ENCODE measurements around the gene S100A8.

Gene S100A8

GRCh38 chr1:153392822-153393221 lies 1.9 kb upstream of the S100A8 start:
- H3K36me3 ChIP-seq (ENCODE audit: control insufficient read depth in 2 of 2, insufficient read depth in 2 of 2, low read length in 2 of 2) = no peaks in the 10 kb centered on the region
- H3K4me3 ChIP-seq (ENCODE audit: low read length in 2 of 2) = no peak overlapping the region
- peaks cover 0 to 1% of the 10 kb centered on the region in 2 donors for H3K27me3 ChIP-seq (ENCODE audit: control insufficient read depth in 2 of 2, insufficient read depth in 2 of 2, low read length in 2 of 2)
- H3K27ac ChIP-seq (ENCODE audit: low read depth in 2 of 2, low read length in 2 of 2) = no peak overlapping the region
- no peaks in the 10 kb centered on the region for H3K4me1 ChIP-seq (ENCODE audit: control insufficient read depth in 2 of 2, insufficient read depth in 2 of 2, low read length in 2 of 2)
- no peaks in the 10 kb centered on the region for H3K9me3 ChIP-seq (ENCODE audit: control insufficient read depth in 2 of 2, low read length in 2 of 2)
- no peak overlapping the region for H3K9ac ChIP-seq (ENCODE audit: low read depth in 1 of 2, low read length in 2 of 2)

- H3K36me3 ChIP-seq (ENCODE audit: control insufficient read depth in 2 of 2, insufficient read depth in 2 of 2, low read length in 2 of 2) = no peaks in the 10 kb centered on the region
- no peak overlapping the region for H3K9ac ChIP-seq (ENCODE audit: low read depth in 1 of 2, low read length in 2 of 2)
- no peaks in the 10 kb centered on the region for H3K4me1 ChIP-seq (ENCODE audit: control insufficient read depth in 2 of 2, insufficient read depth in 2 of 2, low read length in 2 of 2)
- H3K27ac ChIP-seq (ENCODE audit: low read depth in 2 of 2, low read length in 2 of 2) = no peak overlapping the region
- no peaks in the 10 kb centered on the region for H3K9me3 ChIP-seq (ENCODE audit: control insufficient read depth in 2 of 2, low read length in 2 of 2)
- H3K4me3 ChIP-seq (ENCODE audit: low read length in 2 of 2) = no peak overlapping the region
- H3K27me3 ChIP-seq (ENCODE audit: control insufficient read depth in 2 of 2, insufficient read depth in 2 of 2, low read length in 2 of 2) = peaks cover 0 to 1% of the 10 kb centered on the region in 2 donors
Observed at GRCh38 chr1:153392258-153392657, 1.4 kb upstream of the S100A8 start.

GRCh38 chr1:153389973-153390879 lies 647 bp downstream of the S100A8 start:
- no peaks in the 10 kb centered on the region for H3K36me3 ChIP-seq (ENCODE audit: control insufficient read depth in 2 of 2, insufficient read depth in 2 of 2, low read length in 2 of 2)
- no peaks in the 10 kb centered on the region for H3K9me3 ChIP-seq (ENCODE audit: control insufficient read depth in 2 of 2, low read length in 2 of 2)
- H3K4me1 ChIP-seq (ENCODE audit: control insufficient read depth in 2 of 2, insufficient read depth in 2 of 2, low read length in 2 of 2) = no peaks in the 10 kb centered on the region
- H3K27ac ChIP-seq (ENCODE audit: low read depth in 2 of 2, low read length in 2 of 2) = no peak overlapping the region
- H3K27me3 ChIP-seq (ENCODE audit: control insufficient read depth in 2 of 2, insufficient read depth in 2 of 2, low read length in 2 of 2) = peaks cover 0 to 1% of the 10 kb centered on the region in 2 donors
- no peak overlapping the region for H3K4me3 ChIP-seq (ENCODE audit: low read length in 2 of 2)
- H3K9ac ChIP-seq (ENCODE audit: low read depth in 1 of 2, low read length in 2 of 2) = no peak overlapping the region

GRCh38 chr1:153389401-153389800 lies 1.5 kb downstream of the S100A8 start:
- Histone ChIP-seq H3K9me3 (ENCODE audit: control insufficient read depth in 2 of 2, low read length in 2 of 2) (no peaks in the 10 kb centered on the region), H3K27me3 (ENCODE audit: control insufficient read depth in 2 of 2, insufficient read depth in 2 of 2, low read length in 2 of 2) (peaks cover 0 to 1% of the 10 kb centered on the region in 2 donors), H3K36me3 (ENCODE audit: control insufficient read depth in 2 of 2, insufficient read depth in 2 of 2, low read length in 2 of 2) (no peaks in the 10 kb centered on the region), H3K4me3 (ENCODE audit: low read length in 2 of 2) (no peak overlapping the region), H3K4me1 (ENCODE audit: control insufficient read depth in 2 of 2, insufficient read depth in 2 of 2, low read length in 2 of 2) (no peaks in the 10 kb centered on the region), H3K27ac (ENCODE audit: low read depth in 2 of 2, low read length in 2 of 2) (no peak overlapping the region), H3K9ac (ENCODE audit: low read depth in 1 of 2, low read length in 2 of 2) (no peak overlapping the region)

GRCh38 chr1:153387785-153388184 lies 3.1 kb downstream of the S100A8 start:
- no peaks in the 10 kb centered on the region for H3K9me3 ChIP-seq (ENCODE audit: control insufficient read depth in 2 of 2, low read length in 2 of 2)
- H3K9ac ChIP-seq (ENCODE audit: low read depth in 1 of 2, low read length in 2 of 2) = no peak overlapping the region
- no peaks in the 10 kb centered on the region for H3K27me3 ChIP-seq (ENCODE audit: control insufficient read depth in 2 of 2, insufficient read depth in 2 of 2, low read length in 2 of 2)
- H3K27ac ChIP-seq (ENCODE audit: low read depth in 2 of 2, low read length in 2 of 2) = no peak overlapping the region
- no peaks in the 10 kb centered on the region for H3K4me1 ChIP-seq (ENCODE audit: control insufficient read depth in 2 of 2, insufficient read depth in 2 of 2, low read length in 2 of 2)
- no peak overlapping the region for H3K4me3 ChIP-seq (ENCODE audit: low read length in 2 of 2)
- H3K36me3 ChIP-seq (ENCODE audit: control insufficient read depth in 2 of 2, insufficient read depth in 2 of 2, low read length in 2 of 2) = no peaks in the 10 kb centered on the region

GRCh38 chr1:153387001-153387400 lies 3.9 kb downstream of the S100A8 start:
- Histone ChIP-seq H3K9ac (ENCODE audit: low read depth in 1 of 2, low read length in 2 of 2) (no peak overlapping the region), H3K27me3 (ENCODE audit: control insufficient read depth in 2 of 2, insufficient read depth in 2 of 2, low read length in 2 of 2) (no peaks in the 10 kb centered on the region), H3K4me3 (ENCODE audit: low read length in 2 of 2) (no peak overlapping the region), H3K4me1 (ENCODE audit: control insufficient read depth in 2 of 2, insufficient read depth in 2 of 2, low read length in 2 of 2) (no peaks in the 10 kb centered on the region), H3K36me3 (ENCODE audit: control insufficient read depth in 2 of 2, insufficient read depth in 2 of 2, low read length in 2 of 2) (no peaks in the 10 kb centered on the region), H3K27ac (ENCODE audit: low read depth in 2 of 2, low read length in 2 of 2) (no peak overlapping the region), H3K9me3 (ENCODE audit: control insufficient read depth in 2 of 2, low read length in 2 of 2) (no peaks in the 10 kb centered on the region)

GRCh38 chr1:153386500-153386901 lies 4.4 kb downstream of the S100A8 start:
- Histone ChIP-seq H3K27me3 (ENCODE audit: control insufficient read depth in 2 of 2, insufficient read depth in 2 of 2, low read length in 2 of 2) (no peaks in the 10 kb centered on the region), H3K4me3 (ENCODE audit: low read length in 2 of 2) (no peak overlapping the region), H3K4me1 (ENCODE audit: control insufficient read depth in 2 of 2, insufficient read depth in 2 of 2, low read length in 2 of 2) (no peaks in the 10 kb centered on the region), H3K9me3 (ENCODE audit: control insufficient read depth in 2 of 2, low read length in 2 of 2) (no peaks in the 10 kb centered on the region), H3K27ac (ENCODE audit: low read depth in 2 of 2, low read length in 2 of 2) (no peak overlapping the region), H3K9ac (ENCODE audit: low read depth in 1 of 2, low read length in 2 of 2) (no peak overlapping the region), H3K36me3 (ENCODE audit: control insufficient read depth in 2 of 2, insufficient read depth in 2 of 2, low read length in 2 of 2) (no peaks in the 10 kb centered on the region)

GRCh38 chr1:153384958-153385580 lies 5.8 kb downstream of the S100A8 start:
- H3K4me3 ChIP-seq (ENCODE audit: low read length in 2 of 2) = no peak overlapping the region
- peaks cover 0 to 2% of the 10 kb centered on the region in 2 donors for H3K9me3 ChIP-seq (ENCODE audit: control insufficient read depth in 2 of 2, low read length in 2 of 2)
- no peaks in the 10 kb centered on the region for H3K36me3 ChIP-seq (ENCODE audit: control insufficient read depth in 2 of 2, insufficient read depth in 2 of 2, low read length in 2 of 2)
- H3K4me1 ChIP-seq (ENCODE audit: control insufficient read depth in 2 of 2, insufficient read depth in 2 of 2, low read length in 2 of 2) = no peaks in the 10 kb centered on the region
- H3K9ac ChIP-seq (ENCODE audit: low read depth in 1 of 2, low read length in 2 of 2) = no peak overlapping the region
- H3K27ac ChIP-seq (ENCODE audit: low read depth in 2 of 2, low read length in 2 of 2) = no peak overlapping the region
- no peaks in the 10 kb centered on the region for H3K27me3 ChIP-seq (ENCODE audit: control insufficient read depth in 2 of 2, insufficient read depth in 2 of 2, low read length in 2 of 2)

GRCh38 chr1:153380711-153381110 lies 10.2 kb downstream of the S100A8 start:
- Histone ChIP-seq H3K9ac (ENCODE audit: low read depth in 1 of 2, low read length in 2 of 2) (no peak overlapping the region), H3K36me3 (ENCODE audit: control insufficient read depth in 2 of 2, insufficient read depth in 2 of 2, low read length in 2 of 2) (no peaks in the 10 kb centered on the region), H3K27ac (ENCODE audit: low read depth in 2 of 2, low read length in 2 of 2) (no peak overlapping the region), H3K4me3 (ENCODE audit: low read length in 2 of 2) (no peak overlapping the region), H3K4me1 (ENCODE audit: control insufficient read depth in 2 of 2, insufficient read depth in 2 of 2, low read length in 2 of 2) (no peaks in the 10 kb centered on the region), H3K27me3 (ENCODE audit: control insufficient read depth in 2 of 2, insufficient read depth in 2 of 2, low read length in 2 of 2) (no peaks in the 10 kb centered on the region), H3K9me3 (ENCODE audit: control insufficient read depth in 2 of 2, low read length in 2 of 2) (peaks cover 0 to 2% of the 10 kb centered on the region in 2 donors)

- no peaks in the 10 kb centered on the region for H3K27me3 ChIP-seq (ENCODE audit: control insufficient read depth in 2 of 2, insufficient read depth in 2 of 2, low read length in 2 of 2)
- H3K36me3 ChIP-seq (ENCODE audit: control insufficient read depth in 2 of 2, insufficient read depth in 2 of 2, low read length in 2 of 2) = no peaks in the 10 kb centered on the region
- no peak overlapping the region for H3K4me3 ChIP-seq (ENCODE audit: low read length in 2 of 2)
- H3K9ac ChIP-seq (ENCODE audit: low read depth in 1 of 2, low read length in 2 of 2) = no peak overlapping the region
- no peaks in the 10 kb centered on the region for H3K4me1 ChIP-seq (ENCODE audit: control insufficient read depth in 2 of 2, insufficient read depth in 2 of 2, low read length in 2 of 2)
- H3K9me3 ChIP-seq (ENCODE audit: control insufficient read depth in 2 of 2, low read length in 2 of 2) = peaks cover 0 to 2% of the 10 kb centered on the region in 2 donors
- H3K27ac ChIP-seq (ENCODE audit: low read depth in 2 of 2, low read length in 2 of 2) = no peak overlapping the region
Observed at GRCh38 chr1:153379591-153379990, 11.3 kb downstream of the S100A8 start.
